Choroid plexus epithelial cell (primary cell): ENCODE data around the gene PRKAG2.
"Not testable (repeated sequence)": the region's sequence is repeated elsewhere in the genome, so short reads cannot be mapped to it uniquely, and the experiment has no call there.

Source experiments
- DNase-seq: peaks from one replicate; pipeline ENCODE4 v3.0.0-alpha.2; 2010; ENCODE audit warnings: low read depth
- H3K4me3 ChIP-seq: 2 replicates; pipeline ENCODE4 v1.5.1; 2011; ENCODE audit warnings: low read depth, mild to moderate bottlenecking, control low read depth, low read length, moderate library complexity
- CTCF ChIP-seq: conservative IDR thresholded peaks from 2 replicates; pipeline ENCODE4 v1.5.1; 2011; ENCODE audit warnings: low read depth, mild to moderate bottlenecking, control low read depth, inconsistent platforms, low read length, moderate library complexity

PRKAG2 gene

GRCh38 chr7:151844825-151845200 is 32.1 kb downstream of the PRKAG2 start:
- no peak for TF ChIP-seq CTCF
- DNase-seq: no peak
- H3K4me3 ChIP-seq: no peak overlapping the region

GRCh38 chr7:151844071-151844824 is 32.7 kb downstream of the PRKAG2 start:
- no peak for TF ChIP-seq CTCF
- no peak overlapping the region for H3K4me3 ChIP-seq

GRCh38 chr7:151843181-151843580 is 33.7 kb downstream of the PRKAG2 start:
- DNase-seq: peak; percentile 77
- H3K4me3 ChIP-seq: no peak overlapping the region
- TF ChIP-seq CTCF: no peak

More at GRCh38 chr7:151844071-151844824, 32.7 kb downstream of the PRKAG2 start:
- peak; percentile 93 for DNase-seq

- not testable (repeated sequence) for DNase-seq, H3K4me3 ChIP-seq
Observed at GRCh38 chr7:151841395-151842051, 35.4 kb downstream of the PRKAG2 start.

GRCh38 chr7:151840088-151840910 is 36.6 kb downstream of the PRKAG2 start:
- TF ChIP-seq CTCF: no peak
- no peak overlapping the region for H3K4me3 ChIP-seq
- DNase-seq: no peak

- no peak for DNase-seq
- no peak overlapping the region for H3K4me3 ChIP-seq
- TF ChIP-seq CTCF: no peak
Observed at GRCh38 chr7:151839451-151839921, 37.4 kb downstream of the PRKAG2 start.

GRCh38 chr7:151838861-151839381 is 38.0 kb downstream of the PRKAG2 start:
- DNase-seq: no peak
- H3K4me3 ChIP-seq: no peak overlapping the region
- TF ChIP-seq CTCF: no peak
